GM12878 (cell line): ENCODE data around the gene ARRDC1.

ENCODE experiments used
- ATF7 ChIP-seq: fragments of 450-650 bp; IDR thresholded peaks from 2 replicates; pipeline ENCODE4 v1.6.1; 2016; ENCODE audit warnings: low read depth, mild to moderate bottlenecking
- BRCA1 ChIP-seq: IDR thresholded peaks from 2 replicates; pipeline ENCODE4 v1.6.1; 2011; ENCODE audit warnings: low read depth, low read length, improper control_type of control experiment
- CEBPB ChIP-seq, 2 experiments: fragments of 150-350 bp in 1 of 2; IDR thresholded peaks; 2 replicates each; pipeline ENCODE4 v1.6.1; 2012 to 2014; ENCODE audit warnings: low read depth in 2 of 2, low read length in 2 of 2, borderline replicate concordance in 1 of 2, inconsistent platforms in 1 of 2
- CHD2 ChIP-seq: IDR thresholded peaks from 2 replicates; pipeline ENCODE4 v1.6.1; 2011; ENCODE audit warnings: low read depth, low read length, improper control_type of control experiment, borderline replicate concordance
- MLLT1 ChIP-seq: fragments of 450-650 bp; IDR thresholded peaks from 2 replicates; pipeline ENCODE4 v1.6.1; 2016; ENCODE audit warnings: mild to moderate bottlenecking
- PAX8 ChIP-seq: fragments of 450-650 bp; IDR thresholded peaks from 2 replicates; pipeline ENCODE4 v1.6.1; 2017; ENCODE audit warnings: mild to moderate bottlenecking, moderate library complexity
- POLR2A ChIP-seq: IDR thresholded peaks from 2 replicates; pipeline ENCODE4 v1.6.1; 2011; ENCODE audit warnings: low read depth, mild to moderate bottlenecking, low read length
- ZNF207 ChIP-seq: fragments of 450-650 bp; IDR thresholded peaks from 2 replicates; pipeline ENCODE4 v1.6.1; 2014; ENCODE audit warnings: antibody characterized with exemption, mild to moderate bottlenecking, borderline replicate concordance
- ZZZ3 ChIP-seq: IDR thresholded peaks from 2 replicates; pipeline ENCODE4 v1.6.1; 2011; ENCODE audit warnings: low read depth; ENCODE audit not compliant: control insufficient read depth, insufficient read length

GRCh38 chr9:137589441-137590122 lies 15.9 kb upstream of the ARRDC1 start:
- TF ChIP-seq POLR2A (no peak), PAX8 (no peak), CEBPB (IDR thresholded peaks at IDR 0.05; ENCODE audit: borderline replicate concordance in 1 of 2, low read depth in 2 of 2, low read length in 2 of 2) (no peak), ZZZ3 (no peak), CHD2 (no peak), ATF7 (no peak), MLLT1 (no peak), BRCA1 (no peak), ZNF207 (0 out of 2 replicates have a peak, but pooled peaks have one; percentile 34)
